Stimulated activated CD8-positive, alpha-beta memory T cell treated with anti-CD3 and anti-CD28 coated beads, Interleukin-15, amount 100 ng/mL, for 48 hours (primary cell): ENCODE measurements around the gene ZNF214.
"Not testable (repeated sequence)": the region's sequence is repeated elsewhere in the genome, so short reads cannot be mapped to it uniquely, and the experiment has no call there.

Experiments used
- DNase-seq, 2 donors: peaks; one replicate each; pipeline ENCODE4 v3.0.0-alpha.2; 2020; ENCODE audit warnings: low read depth in 2 of 2

The ZNF214 gene

DNA sequence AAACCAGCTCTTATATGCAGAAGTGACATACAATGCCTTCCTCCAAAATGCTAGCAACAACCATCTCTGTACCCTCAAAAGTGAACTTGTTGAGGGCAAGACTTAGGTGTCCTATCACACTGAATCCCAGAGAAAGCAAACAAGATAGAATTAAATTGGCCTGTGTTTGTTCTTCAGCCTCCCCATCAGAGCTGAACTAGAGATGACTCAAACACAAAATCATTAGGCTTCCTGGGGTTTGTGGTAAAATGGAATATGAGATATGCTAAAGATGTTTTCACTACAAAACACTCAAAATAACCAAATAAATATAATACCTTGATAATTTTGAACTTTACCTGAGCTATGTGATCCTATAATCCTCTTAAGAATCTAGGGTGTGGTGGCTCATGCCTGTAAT lies 31.6 kb downstream of the ZNF214 start:
- no peak for DNase-seq

- no peak for DNase-seq
Measured at GRCh38 chr11:6986487-6986886, 33.7 kb downstream of the ZNF214 start.

DNA sequence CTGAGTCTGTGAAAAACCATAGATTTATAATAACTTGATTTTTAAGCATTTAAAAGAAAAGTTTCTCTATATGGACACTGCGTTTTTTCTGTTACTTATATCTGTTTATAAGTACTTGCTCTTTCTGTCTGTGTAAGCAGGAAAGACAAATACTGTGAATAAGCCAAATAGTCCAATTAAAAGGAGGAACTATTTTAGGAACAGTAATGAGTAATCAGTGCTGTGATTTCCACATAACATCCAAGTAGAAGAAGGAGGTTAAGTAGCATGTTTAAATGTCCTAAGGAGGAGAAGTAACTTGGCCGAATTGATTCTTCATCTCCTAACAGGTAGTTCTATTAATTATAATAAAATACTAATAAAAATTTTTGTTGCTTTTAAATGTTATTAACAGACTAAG lies 40.8 kb downstream of the ZNF214 start:
- no peak for DNase-seq

DNA sequence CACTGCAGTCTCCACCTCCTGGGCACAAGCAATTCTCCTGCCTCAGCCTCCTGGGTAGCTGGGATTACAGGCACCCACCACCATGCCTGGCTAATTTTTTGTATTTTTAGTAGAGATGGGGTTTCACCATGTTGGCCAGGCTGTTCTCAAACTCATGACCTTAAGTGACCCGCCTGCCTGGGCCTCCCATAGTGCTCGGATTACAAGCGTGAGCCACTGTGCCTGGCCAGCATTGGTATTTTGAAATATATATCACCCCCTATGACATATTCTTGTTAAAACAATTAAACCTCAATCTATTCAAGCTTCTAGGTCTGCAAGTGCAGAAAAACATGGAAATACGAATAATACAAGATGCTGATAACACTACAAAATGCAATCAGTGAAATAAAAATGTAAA lies 50.3 kb downstream of the ZNF214 start:
- DNase-seq = not testable (repeated sequence)

DNA sequence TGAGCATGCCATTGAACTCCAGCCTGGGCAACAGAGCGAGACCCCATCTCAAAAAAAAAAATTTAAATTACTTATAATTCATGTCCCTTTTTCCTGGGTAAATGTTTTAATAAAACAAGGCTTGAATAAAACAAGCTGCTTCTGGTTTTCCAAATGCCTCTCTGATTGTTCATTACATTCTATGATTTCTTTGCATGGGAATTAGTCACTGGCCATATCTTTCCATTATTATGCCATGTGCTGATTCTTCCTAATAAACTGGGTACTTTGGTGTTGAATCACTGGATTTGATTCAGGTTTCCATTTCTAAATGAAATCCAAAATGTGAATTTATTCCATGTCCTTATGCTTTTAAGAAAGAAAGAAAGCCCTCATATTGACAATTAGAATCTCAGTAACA lies 51.3 kb downstream of the ZNF214 start:
- DNase-seq = no peak

DNA sequence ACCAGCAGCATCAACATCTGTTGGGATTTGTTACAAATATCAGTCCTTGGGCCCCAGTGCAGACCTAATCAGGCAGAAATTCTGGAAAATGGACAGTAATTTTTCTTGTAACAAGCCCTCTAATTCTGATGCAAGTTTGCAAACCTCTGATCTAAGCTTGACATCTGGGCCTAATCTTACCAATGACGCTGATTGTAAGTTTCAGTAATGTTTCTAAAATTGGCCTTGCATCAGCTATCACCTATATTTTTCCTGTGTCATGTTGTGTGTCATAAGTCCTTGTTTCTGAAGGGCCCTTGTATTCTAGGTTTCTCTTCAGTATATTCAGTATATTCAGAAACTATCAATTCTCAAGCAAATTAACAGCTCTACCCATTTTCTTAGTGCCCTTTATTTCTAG lies 57.5 kb downstream of the ZNF214 start:
- DNase-seq = no peak

GRCh38 chr11:6962141-6962540 lies 58.0 kb downstream of the ZNF214 start:
- DNase-seq = no peak

GRCh38 chr11:6954248-6954647 lies 65.9 kb downstream of the ZNF214 start:
- DNase-seq = not testable (repeated sequence)
